SK-N-SH (cell line): Measurements from ENCODE around the gene EFHC1. TPM values are rescaled to one million over a fixed set of nuclear protein-coding genes. Genes with fewer than 3 reads are reported as not detected.

Experiments used
- CTCF ChIA-PET: fragments of 300-600, 350-600 bp; formaldehyde crosslinking; extraction: SDS; loops from one replicate; lab custom pipeline; 2021; lab: Yijun Ruan, JAX
- POLR2A ChIA-PET: fragments of 350-600 bp; sonication (Branson Sonifier 250); formaldehyde crosslinking; extraction: SDS; loops from one replicate; lab custom pipeline; 2020; ENCODE audit warnings: antibody characterized with exemption, inconsistent platforms; lab: Yijun Ruan, JAX
- DNase-seq: peaks from one replicate; pipeline ENCODE4 v3.0.0; 2012
- H2AFZ ChIP-seq: fragments of 200-600 bp; sonication (generic); 2 replicates; pipeline ENCODE4 v1.8.1; 2016; ENCODE audit warnings: antibody characterized with exemption, mild to moderate bottlenecking, low read depth
- H3F3A ChIP-seq: fragments of 200-600 bp; sonication (generic); replicated peaks from 2 replicates; pipeline ENCODE3; 2016; ENCODE audit warnings: antibody characterized with exemption, mild to moderate bottlenecking; ENCODE audit not compliant: insufficient read depth
- H3K27ac ChIP-seq, 2 experiments: fragments of 200-500 bp in 1 of 2; fragments of 200-600 bp in 1 of 2; sonication (Bioruptor generic) in 1 of 2; sonication (generic), shearing (Covaris generic) in 1 of 2; 2 replicates each; pipeline versions ENCODE4 v1.5.1 to v1.6.1; 2014 to 2016; ENCODE audit warnings: low read depth in 2 of 2, inconsistent platforms in 1 of 2, low read length in 1 of 2, mild to moderate bottlenecking in 1 of 2, mixed read lengths in 1 of 2
- H3K27me3 ChIP-seq: fragments of 200-600 bp; sonication (generic), shearing (Covaris generic); 2 replicates; pipeline ENCODE4 v1.6.1; 2016; ENCODE audit warnings: mixed run types; ENCODE audit not compliant: insufficient read depth
- H3K36me3 ChIP-seq, 2 experiments: fragments of 200-500 bp in 1 of 2; fragments of 200-600 bp in 1 of 2; sonication (Bioruptor generic) in 1 of 2; sonication (generic) in 1 of 2; replicated peaks in 1 of 2; 2 replicates each; pipeline versions ENCODE3 to v1.5.1; 2014 to 2016; ENCODE audit warnings: low read length in 1 of 2, mild to moderate bottlenecking in 1 of 2; ENCODE audit not compliant: insufficient read depth in 2 of 2, control insufficient read depth in 1 of 2
- H3K4me1 ChIP-seq, 2 experiments: fragments of 200-500 bp in 1 of 2; fragments of 200-600 bp in 1 of 2; sonication (Bioruptor generic) in 1 of 2; sonication (generic), shearing (Covaris generic) in 1 of 2; 2 replicates each; pipeline versions ENCODE4 v1.5.1 to v1.6.1; 2014 to 2016; ENCODE audit warnings: low read depth in 1 of 2, low read length in 1 of 2, mixed run types in 1 of 2; ENCODE audit not compliant: insufficient read depth in 2 of 2, control insufficient read depth in 1 of 2
- H3K4me2 ChIP-seq: fragments of 200-600 bp; sonication (generic), shearing (Covaris generic); 2 replicates; pipeline ENCODE4 v1.6.1; 2017; ENCODE audit warnings: mixed run types
- H3K4me3 ChIP-seq, 2 experiments: fragments of 200-500 bp in 1 of 2; fragments of 200-600 bp in 1 of 2; sonication (Bioruptor generic) in 1 of 2; sonication (generic), shearing (Covaris generic) in 1 of 2; 2 replicates each; pipeline versions ENCODE4 v1.5.1 to v1.8.1; 2014 to 2016; ENCODE audit warnings: low read depth in 2 of 2, inconsistent platforms in 1 of 2, low read length in 1 of 2, mild to moderate bottlenecking in 1 of 2, mixed read lengths in 1 of 2, moderate library complexity in 1 of 2
- H3K79me2 ChIP-seq: fragments of 200-600 bp; sonication (generic); 2 replicates; pipeline ENCODE4 v1.8.1; 2017; ENCODE audit warnings: mild to moderate bottlenecking; ENCODE audit not compliant: insufficient read depth
- H3K9ac ChIP-seq: fragments of 200-600 bp; sonication (generic); 2 replicates; pipeline ENCODE4 v1.6.1; 2017; ENCODE audit warnings: mixed run types
- H3K9me2 ChIP-seq: fragments of 200-600 bp; sonication (generic); 2 replicates; pipeline ENCODE4 v1.6.1; 2017; ENCODE audit warnings: mixed run types
- H3K9me3 ChIP-seq: fragments of 200-600 bp; sonication (generic); 2 replicates; pipeline ENCODE4 v1.6.1; 2017; ENCODE audit warnings: mixed run types, mild to moderate bottlenecking, moderate library complexity
- H4K20me1 ChIP-seq: fragments of 200-600 bp; sonication (generic); 2 replicates; pipeline ENCODE4 v1.6.1; 2017; ENCODE audit warnings: mild to moderate bottlenecking, mixed run types; ENCODE audit not compliant: insufficient read depth
- CTCF ChIP-seq: fragments of 200-600 bp; sonication (generic); IDR thresholded peaks from 2 replicates; pipeline ENCODE4 v1.6.1; 2017; ENCODE audit warnings: antibody characterized with exemption, mild to moderate bottlenecking, moderate library complexity
- ELF1 ChIP-seq: IDR thresholded peaks from 2 replicates; pipeline ENCODE4 v1.4.0; 2012
- FOSL2 ChIP-seq: IDR thresholded peaks from 2 replicates; pipeline ENCODE4 v1.4.0; 2012; ENCODE audit warnings: low read depth, mild to moderate bottlenecking, moderate library complexity, borderline replicate concordance
- FOXJ3 ChIP-seq: sonication (generic); formaldehyde crosslinking; IDR thresholded peaks from 2 replicates; pipeline ENCODE4 v1.5.1; 2020; ENCODE audit warnings: mild to moderate bottlenecking, missing genetic modification reagents
- FOXM1 ChIP-seq: IDR thresholded peaks from 2 replicates; pipeline ENCODE4 v1.4.0; 2012; ENCODE audit warnings: low read depth, mild to moderate bottlenecking
- GABPA ChIP-seq: IDR thresholded peaks from 2 replicates; pipeline ENCODE4 v1.4.0; 2012; ENCODE audit warnings: low read depth, mild to moderate bottlenecking
- IRF3 ChIP-seq: fragments of 150-350 bp; IDR thresholded peaks from 2 replicates; pipeline ENCODE4 v1.6.1; 2016; ENCODE audit warnings: mild to moderate bottlenecking, low read depth, low read length
- MAX ChIP-seq: IDR thresholded peaks from 2 replicates; pipeline ENCODE4 v1.4.0; 2012; ENCODE audit warnings: low read depth
- MXI1 ChIP-seq: IDR thresholded peaks from 2 replicates; pipeline ENCODE4 v1.6.1; 2012; ENCODE audit warnings: mild to moderate bottlenecking, low read depth, low read length, improper control_type of control experiment
- NFIC ChIP-seq: IDR thresholded peaks from 2 replicates; pipeline ENCODE4 v1.4.0; 2012; ENCODE audit warnings: borderline replicate concordance
- RAD21 ChIP-seq: IDR thresholded peaks from 2 replicates; pipeline ENCODE4 v1.6.1; 2012; ENCODE audit warnings: mild to moderate bottlenecking, low read length
- REST ChIP-seq: IDR thresholded peaks from 2 replicates; pipeline ENCODE4 v1.6.1; 2012; ENCODE audit warnings: mild to moderate bottlenecking, low read depth, low read length, moderate library complexity
- SIN3A ChIP-seq: IDR thresholded peaks from 2 replicates; pipeline ENCODE4 v1.6.1; 2012; ENCODE audit warnings: low read depth, mild to moderate bottlenecking, low read length, moderate library complexity, borderline replicate concordance
- TAF1 ChIP-seq: IDR thresholded peaks from 2 replicates; pipeline ENCODE4 v1.6.1; 2012; ENCODE audit warnings: low read depth, mild to moderate bottlenecking, low read length, moderate library complexity, borderline replicate concordance
- TCF12 ChIP-seq: IDR thresholded peaks from 2 replicates; pipeline ENCODE4 v1.4.0; 2012
- USF2 ChIP-seq: fragments of 150-350 bp; IDR thresholded peaks from 2 replicates; pipeline ENCODE4 v1.6.1; 2017; ENCODE audit warnings: antibody characterized with exemption, low read length, low read depth, borderline replicate concordance
- YY1 ChIP-seq: IDR thresholded peaks from 2 replicates; pipeline ENCODE4 v1.4.0; 2012; ENCODE audit warnings: low read depth, mild to moderate bottlenecking
- WGBS: methylation state at CpG from one replicate; pipeline ENCODE4 v1.1.6; 2017; ENCODE audit warnings: low lambda C conversion rate; 5-methylcytosine and 5-hydroxymethylcytosine counted together
- polyA plus RNA-seq, 3 experiments: library from polyadenylated mRNA; depleted of rRNA; stranded (reverse); fragments of >200 nt; gene quantifications; 2 replicates each; pipeline ENCODE4 v1.2.3, GENCODE V29; 2012

EFHC1 gene
- polyA plus RNA-seq, 1 of the 3 experiments (the other 2 are of a cell fraction), result 39.4 TPM

GRCh38 chr6:52411911-52412310, 8.2 kb upstream of the EFHC1 start:
- no peaks in the 10 kb centered on the region for H3K27me3 ChIP-seq
- H4K20me1 ChIP-seq, result no peaks in the 10 kb centered on the region
- no peak overlapping the region for H3K9ac ChIP-seq
- no peak overlapping the region for H3K27ac ChIP-seq
- no peaks in the 10 kb centered on the region for H3K79me2 ChIP-seq
- no peaks in the 10 kb centered on the region for H3K9me2 ChIP-seq
- no peak for DNase-seq
- 93% methylated on average over 4 of the region's 4 CpGs for WGBS
- peaks cover 19% of the 10 kb centered on the region for H3F3A ChIP-seq
- POLR2A ChIA-PET, result no interaction called here
- H3K9me3 ChIP-seq, result no peaks in the 10 kb centered on the region
- H3K4me2 ChIP-seq, result no peak overlapping the region
- CTCF ChIA-PET, result no interaction called here
- no peaks in the 10 kb centered on the region for H3K36me3 ChIP-seq
- no peak overlapping the region for H3K4me3 ChIP-seq
- no peak overlapping the region for H2AFZ ChIP-seq
- peaks cover 5 to 19% of the 10 kb centered on the region in 2 experiments for H3K4me1 ChIP-seq
- TF ChIP-seq SIN3A (no peak), TAF1 (no peak), CTCF (no peak), RAD21 (no peak), GABPA (no peak), REST (no peak), FOXM1 (no peak), MAX (no peak), ELF1 (no peak), TCF12 (no peak), USF2 (no peak), IRF3 (no peak), YY1 (no peak), MXI1 (no peak), FOSL2 (no peak), FOXJ3 (CRISPR knock-in tag) (no peak), NFIC (no peak)
